Stimulated activated CD4-positive, alpha-beta T cell treated with anti-CD3 and anti-CD28 coated beads, Interleukin-4, amount 100 ng/mL, for 48 hours (primary cell): Measurements from ENCODE around the gene S100A10.
A peak's percentile ranks its signal among the peaks of the same experiment; 100 is the strongest.

ENCODE experiments used
- DNase-seq, 2 donors: peaks; one replicate each; pipeline ENCODE4 v3.0.0-alpha.2; 2020; ENCODE audit warnings: low read depth in 2 of 2

Gene S100A10

GRCh38 chr1:151964510-151964909, 29.1 kb downstream of the S100A10 start:
- DNase-seq = no peak

GRCh38 chr1:151963288-151963687, 30.4 kb downstream of the S100A10 start:
- no peak for DNase-seq

- DNase-seq = no peak
Measured at GRCh38 chr1:151961833-151962232, 31.8 kb downstream of the S100A10 start.

GRCh38 chr1:151960780-151961513, 32.7 kb downstream of the S100A10 start:
- no peak for DNase-seq

GRCh38 chr1:151958959-151959358, 34.7 kb downstream of the S100A10 start:
- no peak for DNase-seq

- DNase-seq = no peak
Measured at GRCh38 chr1:151956957-151957497, 36.6 kb downstream of the S100A10 start.

GRCh38 chr1:151953409-151954094, 40.1 kb downstream of the S100A10 start:
- no peak for DNase-seq

- no peak for DNase-seq
Measured at GRCh38 chr1:151952811-151953210, 40.8 kb downstream of the S100A10 start.

GRCh38 chr1:151949371-151950193, 44.1 kb downstream of the S100A10 start:
- DNase-seq = no peak

- no peak for DNase-seq
Measured at GRCh38 chr1:151948506-151948905, 45.2 kb downstream of the S100A10 start.

GRCh38 chr1:151947140-151947539, 46.5 kb downstream of the S100A10 start:
- no peak for DNase-seq

- DNase-seq = peak; percentile 37 to 69
Measured at GRCh38 chr1:151945725-151946722, 47.6 kb downstream of the S100A10 start.

- no peak for DNase-seq
Measured at GRCh38 chr1:151944857-151945575, 48.6 kb downstream of the S100A10 start.

GRCh38 chr1:151944126-151944856, 49.4 kb downstream of the S100A10 start:
- no peak for DNase-seq

GRCh38 chr1:151943591-151943990, 50.1 kb downstream of the S100A10 start:
- DNase-seq = no peak

- no peak for DNase-seq
Measured at GRCh38 chr1:151942882-151943281, 50.8 kb downstream of the S100A10 start.

GRCh38 chr1:151940541-151940940, 53.1 kb downstream of the S100A10 start:
- DNase-seq = no peak

GRCh38 chr1:151939779-151940178, 53.9 kb downstream of the S100A10 start:
- no peak for DNase-seq

- DNase-seq = no peak
Measured at GRCh38 chr1:151939141-151939540, 54.5 kb downstream of the S100A10 start.

- DNase-seq = no peak
Measured at GRCh38 chr1:151936653-151937052, 57.0 kb downstream of the S100A10 start.
